GM12873 (cell line): ENCODE results near the gene DNAJC19.

Source experiments
- TF ChIP-seq, protein P1 (sequence below): IDR thresholded peaks from 2 replicates; pipeline ENCODE4 v1.5.1; 2012; ENCODE audit warnings: low read depth, mild to moderate bottlenecking, moderate library complexity, low read length, control low read depth; ENCODE audit not compliant: insufficient read depth; ENCODE audit errors: missing control alignments

Gene DNAJC19

GRCh38 chr3:180989291-180990163, at the start of gene DNAJC19:
Gene DNAJC19, minus strand, starts transcription at chr3:180989736. Its CDS starts 134 bp downstream, at chr3:180989602.
- TF ChIP-seq, protein P1, sequence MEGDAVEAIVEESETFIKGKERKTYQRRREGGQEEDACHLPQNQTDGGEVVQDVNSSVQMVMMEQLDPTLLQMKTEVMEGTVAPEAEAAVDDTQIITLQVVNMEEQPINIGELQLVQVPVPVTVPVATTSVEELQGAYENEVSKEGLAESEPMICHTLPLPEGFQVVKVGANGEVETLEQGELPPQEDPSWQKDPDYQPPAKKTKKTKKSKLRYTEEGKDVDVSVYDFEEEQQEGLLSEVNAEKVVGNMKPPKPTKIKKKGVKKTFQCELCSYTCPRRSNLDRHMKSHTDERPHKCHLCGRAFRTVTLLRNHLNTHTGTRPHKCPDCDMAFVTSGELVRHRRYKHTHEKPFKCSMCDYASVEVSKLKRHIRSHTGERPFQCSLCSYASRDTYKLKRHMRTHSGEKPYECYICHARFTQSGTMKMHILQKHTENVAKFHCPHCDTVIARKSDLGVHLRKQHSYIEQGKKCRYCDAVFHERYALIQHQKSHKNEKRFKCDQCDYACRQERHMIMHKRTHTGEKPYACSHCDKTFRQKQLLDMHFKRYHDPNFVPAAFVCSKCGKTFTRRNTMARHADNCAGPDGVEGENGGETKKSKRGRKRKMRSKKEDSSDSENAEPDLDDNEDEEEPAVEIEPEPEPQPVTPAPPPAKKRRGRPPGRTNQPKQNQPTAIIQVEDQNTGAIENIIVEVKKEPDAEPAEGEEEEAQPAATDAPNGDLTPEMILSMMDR: no peak

DNA sequence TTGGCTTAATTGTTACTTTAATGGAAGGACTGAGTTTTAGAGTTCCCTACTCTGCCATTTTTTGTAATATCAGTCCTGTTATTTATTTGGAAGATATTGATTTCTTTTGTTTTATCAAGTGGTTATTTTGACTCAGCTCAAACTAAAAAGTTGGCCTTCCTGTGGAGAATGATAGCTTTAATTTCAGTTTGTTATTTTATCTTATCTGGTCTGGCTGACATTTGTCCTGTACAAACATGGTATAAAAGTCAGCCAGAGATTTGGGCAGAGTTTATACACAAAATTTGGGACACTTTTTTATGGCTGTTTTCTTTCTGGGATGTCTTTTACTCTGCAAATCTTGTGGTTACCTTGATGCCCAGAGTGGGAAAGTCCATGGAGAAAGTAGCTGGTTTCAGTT, 41.4 kb upstream of the DNAJC19 start:
- TF ChIP-seq, protein P1: no peak

GRCh38 chr3:181025204-181025603, 35.7 kb upstream of the DNAJC19 start:
- TF ChIP-seq, protein P1: no peak

DNA sequence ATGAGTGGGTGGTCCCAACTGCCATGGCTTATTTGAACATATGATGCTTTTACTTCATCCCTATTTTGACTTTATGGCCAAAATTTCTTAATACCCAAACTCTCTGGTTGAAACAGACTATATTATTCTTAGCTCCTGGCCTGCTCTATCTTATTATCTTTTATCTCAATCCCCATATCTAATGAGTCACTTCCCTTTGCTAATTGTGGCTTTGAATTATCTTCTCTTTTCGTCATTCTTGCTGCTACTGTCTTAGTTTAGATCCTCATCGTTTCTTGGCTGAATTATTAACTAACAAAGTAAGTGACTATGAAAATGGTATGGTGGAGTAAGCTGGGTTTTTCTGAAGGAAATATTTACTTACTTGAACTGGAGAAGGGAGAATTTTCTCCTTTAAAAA, 28.2 kb upstream of the DNAJC19 start:
- TF ChIP-seq, protein P1: no peak

DNA sequence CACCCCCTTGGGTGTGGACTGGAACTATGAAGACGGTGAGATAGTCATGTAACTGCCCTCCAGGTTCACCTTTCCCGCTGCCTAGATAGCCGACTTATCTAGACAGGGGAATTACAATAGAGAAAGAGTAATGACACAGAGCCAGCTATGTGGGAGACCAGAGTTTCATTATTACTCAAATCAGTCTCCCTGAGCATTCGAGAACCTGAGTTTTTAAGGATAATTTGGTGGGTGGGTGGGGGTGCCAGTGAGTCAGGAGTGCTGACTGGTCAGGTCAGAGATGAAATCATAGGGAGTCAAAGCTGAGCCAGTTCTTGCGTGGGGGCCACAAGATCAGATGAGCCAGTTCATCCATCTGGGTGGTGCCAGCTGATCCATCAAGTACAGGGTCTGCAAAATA, 19.7 kb upstream of the DNAJC19 start:
- TF ChIP-seq, protein P1: no peak

DNA sequence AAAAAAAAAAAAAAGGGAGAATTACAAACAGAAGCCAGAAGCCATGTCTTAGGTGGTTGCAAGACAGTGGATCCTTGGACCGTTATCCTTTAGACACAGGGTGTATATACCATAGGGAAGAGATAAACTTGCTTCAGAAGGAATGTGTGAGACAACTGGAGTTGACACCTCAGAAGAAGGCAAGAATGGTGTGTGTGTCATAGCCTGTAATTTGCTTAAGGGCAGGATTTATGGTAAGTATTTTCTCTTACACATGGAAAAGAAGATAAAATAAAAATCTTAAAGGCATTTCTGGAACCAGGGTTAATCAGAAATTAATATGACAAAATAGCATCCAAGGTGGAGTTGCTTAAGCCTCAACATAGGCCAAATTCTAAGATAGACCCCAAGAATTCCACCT, 19.3 kb upstream of the DNAJC19 start:
- TF ChIP-seq, protein P1: no peak

GRCh38 chr3:181007262-181007661, 17.7 kb upstream of the DNAJC19 start:
- TF ChIP-seq, protein P1: no peak
